H1 (cell line): ENCODE measurements around the gene LINGO4. TPM values are rescaled to one million over a fixed set of nuclear protein-coding genes. Genes with fewer than 3 reads are reported as not detected.

Experiments used
- CHD2 ChIP-seq: IDR thresholded peaks from 2 replicates; pipeline ENCODE4 v1.6.1; 2012; ENCODE audit warnings: low read length, improper control_type of control experiment
- CTCF ChIP-seq, 3 experiments: IDR thresholded peaks; 1 replicate in 2 of 3; 2 replicates in 1 of 3; pipeline versions ENCODE4 v1.5.1 to v1.6.1; 2011; ENCODE audit warnings: low read length in 3 of 3, mild to moderate bottlenecking in 3 of 3, inconsistent platforms in 2 of 3, low read depth in 1 of 3, moderate library complexity in 1 of 3; ENCODE audit not compliant: insufficient read depth in 1 of 3; ENCODE audit errors: control extremely low read depth in 1 of 3
- EZH2 ChIP-seq: fragments of 200-600 bp; sonication (generic); IDR thresholded peaks from 2 replicates; pipeline ENCODE4 v1.7.1; 2012; ENCODE audit warnings: low read depth, mild to moderate bottlenecking, moderate library complexity, low read length, inconsistent platforms; ENCODE audit not compliant: severe bottlenecking
- KDM1A ChIP-seq: fragments of 200-600, 300-600 bp; sonication (generic); IDR thresholded peaks from 2 replicates; pipeline ENCODE4 v1.7.1; 2016; ENCODE audit warnings: mild to moderate bottlenecking, low read length, borderline replicate concordance
- PHF8 ChIP-seq: fragments of 200-600 bp; sonication (generic); conservative IDR thresholded peaks from 2 replicates; pipeline ENCODE4 v1.7.1; 2012; ENCODE audit warnings: low read depth, mild to moderate bottlenecking, inconsistent platforms, low read length, moderate library complexity
- POLR2AphosphoS5 ChIP-seq: IDR thresholded peaks from 2 replicates; pipeline ENCODE4 v1.6.1; 2011; ENCODE audit warnings: low read depth, low read length
- SAP30 ChIP-seq: fragments of 300-600 bp; sonication (generic); IDR thresholded peaks from 2 replicates; pipeline ENCODE4 v1.7.1; 2012; ENCODE audit warnings: low read length, moderate library complexity, mild to moderate bottlenecking, inconsistent platforms; ENCODE audit not compliant: insufficient read depth, insufficient replicate concordance
- SP2 ChIP-seq: IDR thresholded peaks from 2 replicates; pipeline ENCODE4 v1.6.1; 2012; ENCODE audit warnings: mild to moderate bottlenecking, low read length, inconsistent platforms
- SP4 ChIP-seq: IDR thresholded peaks from 2 replicates; pipeline ENCODE4 v1.6.1; 2012; ENCODE audit warnings: low read length, inconsistent platforms
- TAF1 ChIP-seq: IDR thresholded peaks from 2 replicates; pipeline ENCODE4 v1.6.1; 2011; ENCODE audit warnings: mild to moderate bottlenecking, low read depth, low read length
- polyA plus RNA-seq, 7 experiments: library from polyadenylated mRNA; depleted of rRNA in 3 of 7; stranded (reverse) in 5 of 7; unstranded in 2 of 7; fragments of >200 nt in 5 of 7; fragments of 200-250 nt in 2 of 7; gene quantifications; 1 replicate in 5 of 7; 2 replicates in 1 of 7; 4 replicates in 1 of 7; pipeline versions ENCODE4 v1.2.1 to v1.2.3, GENCODE V29; 2011 to 2013; ENCODE audit warnings: missing spikeins in 2 of 7, mixed read lengths in 2 of 7
- total RNA-seq: library from RNA; stranded (reverse); fragmentation: NEBNext Ultra II Directional; extraction: Animal tissue kit (Norgen Biotek cat#: 25700); gene quantifications from 2 replicates; pipeline ENCODE4 v1.2.1, GENCODE V29; 2021

The LINGO4 gene
- total and polyA plus RNA-seq, 2 of the 8 experiments (the other 6 are each of a cell fraction or from before 2014, with no cell fraction given): 0.03 TPM; not detected in 1

- TF ChIP-seq CTCF (IDR thresholded peaks at IDR 0.05; ENCODE audit: control extremely low read depth in 1 of 3, insufficient read depth in 1 of 3, low read depth in 1 of 3, low read length in 3 of 3) (no peak), CHD2 (no peak), KDM1A (no peak), SAP30 (no peak), PHF8 (no peak), POLR2AphosphoS5 (no peak), SP4 (no peak), TAF1 (no peak), EZH2 (no peak), SP2 (no peak)
Measured at GRCh38 chr1:151830055-151830454, 24.8 kb upstream of the LINGO4 start (continued).
